Superior temporal gyrus (tissue), 1 donor: ENCODE results near the gene NRAP.
A peak's percentile ranks its signal among the peaks of the same experiment; 100 is the strongest.

Experiments used
- DNase-seq: peaks from one replicate; pipeline ENCODE4 v3.0.0-alpha.2; 2016; ENCODE audit errors: extremely low spot score

NRAP gene

GRCh38 chr10:113631684-113632367 lies 32.0 kb downstream of the NRAP start:
- no peak for DNase-seq

GRCh38 chr10:113630929-113631533 lies 32.8 kb downstream of the NRAP start:
- DNase-seq: no peak

- DNase-seq: no peak
Observed at GRCh38 chr10:113628607-113629153, 35.2 kb downstream of the NRAP start.

GRCh38 chr10:113627836-113628235 lies 36.0 kb downstream of the NRAP start:
- no peak for DNase-seq

GRCh38 chr10:113626809-113627355 lies 37.0 kb downstream of the NRAP start:
- DNase-seq: no peak

GRCh38 chr10:113625461-113626186 lies 38.2 kb downstream of the NRAP start:
- DNase-seq: no peak

- no peak for DNase-seq
Observed at GRCh38 chr10:113622831-113623230, 41.0 kb downstream of the NRAP start.

- no peak for DNase-seq
Observed at GRCh38 chr10:113621799-113622198, 42.0 kb downstream of the NRAP start.

GRCh38 chr10:113620936-113621335 lies 42.9 kb downstream of the NRAP start:
- no peak for DNase-seq

GRCh38 chr10:113620511-113620910 lies 43.3 kb downstream of the NRAP start:
- DNase-seq: no peak

- no peak for DNase-seq
Observed at GRCh38 chr10:113619401-113619800, 44.4 kb downstream of the NRAP start.

GRCh38 chr10:113618338-113618737 lies 45.5 kb downstream of the NRAP start:
- DNase-seq: no peak

- DNase-seq: no peak
Observed at GRCh38 chr10:113617086-113617485, 46.8 kb downstream of the NRAP start.

- peak; percentile 66 for DNase-seq
Observed at GRCh38 chr10:113616244-113617074, 47.4 kb downstream of the NRAP start.

- DNase-seq: no peak
Observed at GRCh38 chr10:113613977-113614690, 49.7 kb downstream of the NRAP start.

- no peak for DNase-seq
Observed at GRCh38 chr10:113613427-113613826, 50.4 kb downstream of the NRAP start.

- DNase-seq: no peak
Observed at GRCh38 chr10:113612154-113612553, 51.7 kb downstream of the NRAP start.

- DNase-seq: no peak
Observed at GRCh38 chr10:113610631-113611601, 52.9 kb downstream of the NRAP start.

GRCh38 chr10:113609704-113610108 lies 54.1 kb downstream of the NRAP start:
- no peak for DNase-seq
